ENCODE results near the gene METTL23. TPM values are rescaled to one million over a fixed set of nuclear protein-coding genes. Genes with fewer than 3 reads are reported as not detected.

METTL23 gene
- total RNA-seq, 2 donors from 2014 or later: 23.3 to 25.6 TPM

Small RNAs within 50 kb of the gene (microRNA-seq; reads per million reads assigned to microRNA genes)
- 0.32 to 0.52 reads per million in 2 donors for gene MIR636 (ENCODE audit: borderline microRNAs expressed in 2 of 2)

Other genes with a start within 250 kb of the METTL23 start
- gene RHBDF2, start 225.4 kb upstream of the METTL23 start, total RNA-seq: 10 to 100 TPM; 26.7 to 31.4 TPM
- 10 to 100 TPM; 16.3 to 24.5 TPM for gene CYGB, start 189.1 kb upstream of the METTL23 start, total RNA-seq
- 1 to 10 TPM; 1.6 to 4.7 TPM for gene PRCD, start 186.8 kb upstream of the METTL23 start, total RNA-seq
- 1 to 10 TPM; 3.0 to 3.1 TPM for gene ST6GALNAC2, start 141.0 kb upstream of the METTL23 start, total RNA-seq
- gene ST6GALNAC1, start 83.1 kb upstream of the METTL23 start, total RNA-seq: 1 to 10 TPM; 2.0 to 2.3 TPM
- 100 to 1,000 TPM; 343 to 428 TPM for gene MXRA7, start 15.9 kb upstream of the METTL23 start, total RNA-seq
- gene JMJD6, start 233 bp upstream of the METTL23 start, total RNA-seq: 10 to 100 TPM; 32.1 to 43.0 TPM
- 100 to 1,000 TPM; 120 to 133 TPM for gene SRSF2, start 10.5 kb downstream of the METTL23 start, total RNA-seq
- gene MFSD11, start 11.3 kb downstream of the METTL23 start, total RNA-seq: 10 to 100 TPM; 20.7 to 24.0 TPM
- under 1 TPM; 0.19 to 0.88 TPM for gene MGAT5B, start 141.6 kb downstream of the METTL23 start, total RNA-seq